Measurements from ENCODE around the gene TCF12.

DNA sequence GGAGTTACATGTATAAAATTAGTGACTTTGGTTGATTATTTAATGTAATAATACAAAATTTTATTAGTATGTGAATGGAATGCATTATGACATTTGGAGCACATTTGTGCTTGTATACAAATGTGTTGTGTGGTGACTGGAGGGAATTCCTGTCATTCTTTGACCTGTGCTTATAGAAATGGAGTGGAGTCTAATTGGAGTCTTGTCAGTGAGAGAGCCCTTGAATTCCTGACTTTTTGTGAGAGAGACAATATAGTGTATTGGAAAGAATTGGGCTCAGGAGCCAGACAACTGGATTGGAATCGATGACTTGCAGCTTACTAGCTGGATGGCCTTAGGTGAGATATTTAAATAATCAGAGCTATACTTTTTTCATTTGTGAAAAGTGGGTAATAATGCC is 9.4 kb downstream of the TCF12 start:
- TF ChIP-seq, protein P1, sequence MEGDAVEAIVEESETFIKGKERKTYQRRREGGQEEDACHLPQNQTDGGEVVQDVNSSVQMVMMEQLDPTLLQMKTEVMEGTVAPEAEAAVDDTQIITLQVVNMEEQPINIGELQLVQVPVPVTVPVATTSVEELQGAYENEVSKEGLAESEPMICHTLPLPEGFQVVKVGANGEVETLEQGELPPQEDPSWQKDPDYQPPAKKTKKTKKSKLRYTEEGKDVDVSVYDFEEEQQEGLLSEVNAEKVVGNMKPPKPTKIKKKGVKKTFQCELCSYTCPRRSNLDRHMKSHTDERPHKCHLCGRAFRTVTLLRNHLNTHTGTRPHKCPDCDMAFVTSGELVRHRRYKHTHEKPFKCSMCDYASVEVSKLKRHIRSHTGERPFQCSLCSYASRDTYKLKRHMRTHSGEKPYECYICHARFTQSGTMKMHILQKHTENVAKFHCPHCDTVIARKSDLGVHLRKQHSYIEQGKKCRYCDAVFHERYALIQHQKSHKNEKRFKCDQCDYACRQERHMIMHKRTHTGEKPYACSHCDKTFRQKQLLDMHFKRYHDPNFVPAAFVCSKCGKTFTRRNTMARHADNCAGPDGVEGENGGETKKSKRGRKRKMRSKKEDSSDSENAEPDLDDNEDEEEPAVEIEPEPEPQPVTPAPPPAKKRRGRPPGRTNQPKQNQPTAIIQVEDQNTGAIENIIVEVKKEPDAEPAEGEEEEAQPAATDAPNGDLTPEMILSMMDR (optimal IDR thresholded peaks at IDR 0.05 in 1 of 3, IDR thresholded peaks at IDR 0.05 in 1 of 3, conservative IDR thresholded peaks at IDR 0.05 in 1 of 3; ENCODE audit: extremely low read depth in 1 of 3, insufficient read depth in 2 of 3, low read length in 3 of 3) = no peak
- TF ChIP-seq EZH2 (IDR thresholded peaks at IDR 0.05; ENCODE audit: low read length) = no peak

All from keratinocyte (primary cell).